ENCODE data around the gene ARHGEF17. TPM values are rescaled to one million over a fixed set of nuclear protein-coding genes. Genes with fewer than 3 reads are reported as not detected.

ARHGEF17 gene
- total RNA-seq, 2 donors from 2014 or later, result 8.6 to 13.4 TPM

DNA sequence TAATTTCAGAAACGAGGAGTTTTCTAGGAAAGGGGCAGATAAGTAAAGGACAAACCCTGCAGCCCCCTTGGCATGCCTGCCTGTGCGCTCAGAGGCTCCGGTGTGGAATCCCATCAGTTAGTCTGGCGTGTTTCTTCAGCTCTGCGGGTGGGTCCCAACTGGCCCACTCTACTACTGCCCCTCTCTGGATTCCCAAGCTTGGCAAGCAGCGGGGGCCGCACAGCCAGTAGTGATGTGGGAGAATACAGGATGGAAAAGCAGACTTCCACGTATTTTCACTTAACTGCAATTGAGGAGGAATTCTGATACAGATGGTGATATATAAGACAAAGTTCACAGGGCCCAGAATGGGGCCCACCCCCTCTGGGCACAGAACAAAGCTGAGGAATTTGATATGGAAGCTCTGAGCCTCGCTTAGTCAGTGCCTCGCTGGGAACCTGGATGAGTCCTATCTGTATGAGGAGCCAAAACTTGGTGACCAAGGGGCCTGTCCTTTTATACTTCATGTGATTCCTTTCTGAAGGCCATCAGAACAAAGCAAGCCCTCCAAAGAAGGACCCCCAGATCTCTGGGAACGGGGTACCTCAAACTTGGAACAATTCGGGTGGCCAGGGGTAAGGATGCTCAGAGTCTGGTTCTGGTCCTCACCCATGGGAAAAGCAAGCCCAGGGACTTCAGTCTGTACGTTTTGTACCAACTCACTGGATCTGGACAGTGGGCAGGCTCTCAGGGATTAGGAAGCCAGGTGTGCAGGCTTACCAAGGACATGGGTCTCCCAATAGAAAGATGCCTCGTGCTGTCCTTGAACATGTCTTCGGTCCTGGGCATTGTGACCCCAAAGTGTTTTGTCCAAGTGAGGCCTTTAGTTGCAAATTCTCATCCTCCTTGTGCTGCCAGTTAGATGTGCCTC, 94.1 kb downstream of the ARHGEF17 start:
- Histone ChIP-seq H3K9me3 (no peaks in the 10 kb centered on the region), H3K36me3 (no peaks in the 10 kb centered on the region), H3K27me3 (no peaks in the 10 kb centered on the region), H3K4me1 (no peaks in the 10 kb centered on the region), H3K9ac (ENCODE audit: low read depth in 2 of 2, low read length in 2 of 2) (no peak overlapping the region), H3K4me3 (no peak overlapping the region), H3K27ac (no peak overlapping the region)
- TF ChIP-seq, protein P1, sequence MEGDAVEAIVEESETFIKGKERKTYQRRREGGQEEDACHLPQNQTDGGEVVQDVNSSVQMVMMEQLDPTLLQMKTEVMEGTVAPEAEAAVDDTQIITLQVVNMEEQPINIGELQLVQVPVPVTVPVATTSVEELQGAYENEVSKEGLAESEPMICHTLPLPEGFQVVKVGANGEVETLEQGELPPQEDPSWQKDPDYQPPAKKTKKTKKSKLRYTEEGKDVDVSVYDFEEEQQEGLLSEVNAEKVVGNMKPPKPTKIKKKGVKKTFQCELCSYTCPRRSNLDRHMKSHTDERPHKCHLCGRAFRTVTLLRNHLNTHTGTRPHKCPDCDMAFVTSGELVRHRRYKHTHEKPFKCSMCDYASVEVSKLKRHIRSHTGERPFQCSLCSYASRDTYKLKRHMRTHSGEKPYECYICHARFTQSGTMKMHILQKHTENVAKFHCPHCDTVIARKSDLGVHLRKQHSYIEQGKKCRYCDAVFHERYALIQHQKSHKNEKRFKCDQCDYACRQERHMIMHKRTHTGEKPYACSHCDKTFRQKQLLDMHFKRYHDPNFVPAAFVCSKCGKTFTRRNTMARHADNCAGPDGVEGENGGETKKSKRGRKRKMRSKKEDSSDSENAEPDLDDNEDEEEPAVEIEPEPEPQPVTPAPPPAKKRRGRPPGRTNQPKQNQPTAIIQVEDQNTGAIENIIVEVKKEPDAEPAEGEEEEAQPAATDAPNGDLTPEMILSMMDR (IDR thresholded peaks at IDR 0.05), result no peak
- no peak for DNase-seq
- intact Hi-C loops (cut with DNase I), result loop anchor here (2.0 kb wide), 1 partner anchor 259 kb away; no protein-coding TSS in a partner anchor

DNA sequence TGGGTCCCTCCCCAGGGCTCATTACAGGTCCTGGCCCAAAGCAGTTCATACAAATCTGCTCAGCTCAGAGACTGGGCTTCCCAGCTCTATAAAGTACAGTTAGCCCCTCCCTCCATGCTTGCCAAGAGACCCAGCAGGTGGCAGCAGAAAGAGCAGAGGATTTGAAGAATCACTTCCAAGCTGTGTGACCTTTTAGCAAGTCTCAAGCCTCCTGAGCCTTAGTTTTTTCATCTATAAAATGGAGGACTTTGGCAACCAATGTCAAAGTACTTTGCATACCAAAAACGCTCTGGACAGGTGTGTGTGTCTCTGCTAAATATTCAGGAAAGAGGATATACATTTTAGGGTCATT, 94.7 kb downstream of the ARHGEF17 start:
- no peaks in the 10 kb centered on the region for H3K36me3 ChIP-seq
- no peak overlapping the region for H3K27ac ChIP-seq
- no peaks in the 10 kb centered on the region for H3K9me3 ChIP-seq
- TF ChIP-seq, protein P1 (IDR thresholded peaks at IDR 0.05), result no peak
- DNase-seq, result no peak
- H3K27me3 ChIP-seq, result no peaks in the 10 kb centered on the region
- intact Hi-C loops (cut with DNase I), result no loop called here
- no peak overlapping the region for H3K9ac ChIP-seq (ENCODE audit: low read depth in 2 of 2, low read length in 2 of 2)
- H3K4me3 ChIP-seq, result no peak overlapping the region
- no peaks in the 10 kb centered on the region for H3K4me1 ChIP-seq

DNA sequence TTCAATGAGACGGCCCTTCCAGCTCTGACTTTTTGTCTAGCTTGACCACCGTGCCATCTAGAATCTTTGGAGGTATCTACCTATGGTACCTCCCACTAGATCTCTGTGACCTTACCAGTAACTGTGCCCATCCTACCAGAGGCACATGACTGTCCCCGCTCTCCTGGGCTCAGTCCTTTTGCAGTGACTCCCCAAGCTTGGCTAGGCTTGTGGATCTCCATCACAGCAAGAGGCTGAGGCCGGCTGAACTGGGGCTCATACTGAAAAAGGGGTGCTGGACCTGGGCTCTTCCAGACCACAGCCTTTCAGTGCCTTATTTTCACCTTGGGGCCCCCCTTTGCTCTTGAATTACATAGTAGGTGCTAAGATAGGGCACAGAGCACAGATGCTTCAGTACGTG, 95.5 kb downstream of the ARHGEF17 start:
- Histone ChIP-seq H3K27ac (no peak overlapping the region), H3K36me3 (no peaks in the 10 kb centered on the region), H3K9me3 (no peaks in the 10 kb centered on the region), H3K27me3 (no peaks in the 10 kb centered on the region), H3K4me1 (no peaks in the 10 kb centered on the region), H3K9ac (ENCODE audit: low read depth in 2 of 2, low read length in 2 of 2) (no peak overlapping the region), H3K4me3 (no peak overlapping the region)
- TF ChIP-seq, protein P1 (IDR thresholded peaks at IDR 0.05), result no peak
- no peak for DNase-seq
- intact Hi-C loops (cut with DNase I), result no loop called here

DNA sequence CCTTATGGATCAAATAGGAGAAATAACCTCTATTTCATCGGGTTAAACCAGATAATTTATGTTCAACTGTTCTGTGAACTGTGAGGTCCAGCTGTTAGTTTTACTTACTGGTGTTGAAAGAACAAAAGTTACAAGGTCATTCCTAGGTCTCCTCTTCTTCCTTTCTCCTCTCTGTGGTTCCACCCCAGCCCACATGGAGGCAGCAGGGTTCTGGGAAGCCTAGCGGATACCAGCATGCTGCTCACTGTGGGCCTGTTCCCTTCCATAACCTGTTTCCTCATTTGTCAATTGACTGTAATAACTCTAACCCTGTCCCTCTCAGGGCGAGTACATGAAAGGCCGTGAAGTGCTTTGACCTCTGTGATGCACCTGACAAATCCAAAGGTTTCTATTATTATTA, 96.0 kb downstream of the ARHGEF17 start:
- no peaks in the 10 kb centered on the region for H3K9me3 ChIP-seq
- no peak overlapping the region for H3K9ac ChIP-seq (ENCODE audit: low read depth in 2 of 2, low read length in 2 of 2)
- H3K4me3 ChIP-seq, result no peak overlapping the region
- TF ChIP-seq, protein P1 (IDR thresholded peaks at IDR 0.05), result no peak
- H3K27ac ChIP-seq, result no peak overlapping the region
- intact Hi-C loops (cut with DNase I), result no loop called here
- no peak for DNase-seq
- H3K27me3 ChIP-seq, result no peaks in the 10 kb centered on the region
- no peaks in the 10 kb centered on the region for H3K4me1 ChIP-seq
- H3K36me3 ChIP-seq, result no peaks in the 10 kb centered on the region

DNA sequence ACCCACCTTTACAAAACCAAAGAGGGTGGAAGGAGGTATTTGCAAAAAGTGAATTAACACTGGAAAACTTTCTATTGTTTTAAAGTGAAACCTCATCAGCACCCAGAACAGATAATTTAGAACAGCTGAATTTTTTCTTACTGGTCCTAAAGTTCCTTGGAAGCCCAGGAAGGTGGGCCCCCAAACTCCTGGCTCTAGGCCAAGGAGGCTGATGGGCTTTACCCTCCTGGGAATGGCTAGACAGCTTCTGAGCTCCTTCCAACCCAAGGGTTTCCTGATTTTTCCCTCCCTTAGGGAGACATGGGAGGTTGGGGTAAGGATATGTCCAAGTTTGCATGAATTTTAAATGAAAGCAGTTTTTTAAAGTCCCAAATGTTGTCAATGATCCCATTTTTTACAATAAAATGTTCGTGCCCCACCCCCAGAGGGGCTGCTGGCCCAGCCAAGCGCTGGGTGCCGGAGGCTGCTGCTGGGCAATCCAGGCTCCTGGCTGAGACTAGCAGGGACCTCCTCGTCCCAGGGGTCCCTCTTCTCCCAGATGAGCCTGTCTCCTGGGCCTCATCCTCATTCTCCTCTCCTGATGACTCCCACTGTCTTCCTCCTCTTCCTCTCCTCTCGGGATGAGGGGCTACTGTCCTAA, 96.5 kb downstream of the ARHGEF17 start:
- no peak for DNase-seq
- TF ChIP-seq, protein P1 (IDR thresholded peaks at IDR 0.05), result no peak
- Histone ChIP-seq H3K27ac (no peak overlapping the region), H3K27me3 (no peaks in the 10 kb centered on the region), H3K4me1 (no peaks in the 10 kb centered on the region), H3K9ac (ENCODE audit: low read depth in 2 of 2, low read length in 2 of 2) (no peak overlapping the region), H3K36me3 (no peaks in the 10 kb centered on the region), H3K9me3 (no peaks in the 10 kb centered on the region), H3K4me3 (no peak overlapping the region)
- intact Hi-C loops (cut with DNase I), result no loop called here
